IPS DF 6.9 (cell line): ENCODE data around the gene NCOA7.

Source experiments
- DNase-seq: peaks from one replicate; pipeline ENCODE4 v3.0.0-alpha.2; 2013; ENCODE audit warnings: low read depth, low spot score
- H3K27ac ChIP-seq: one replicate; pipeline ENCODE4 v1.5.1; 2013; ENCODE audit warnings: low read length, control low read depth
- H3K27me3 ChIP-seq: 2 replicates; pipeline ENCODE4 v1.6.1; 2013; ENCODE audit warnings: mild to moderate bottlenecking, low read length; ENCODE audit not compliant: control insufficient read depth, insufficient read depth
- H3K36me3 ChIP-seq: 2 replicates; pipeline ENCODE4 v1.6.1; 2013; ENCODE audit warnings: low read length; ENCODE audit not compliant: control insufficient read depth, insufficient read depth
- H3K4me1 ChIP-seq: 2 replicates; pipeline ENCODE4 v1.6.1; 2013; ENCODE audit warnings: low read length; ENCODE audit not compliant: control insufficient read depth, insufficient read depth
- H3K4me3 ChIP-seq: 2 replicates; pipeline ENCODE4 v1.5.1; 2013; ENCODE audit warnings: mild to moderate bottlenecking, low read length
- H3K9me3 ChIP-seq: 2 replicates; pipeline ENCODE4 v1.6.1; 2013; ENCODE audit warnings: low read length, inconsistent platforms; ENCODE audit not compliant: control insufficient read depth, insufficient read depth
- WGBS: extraction: QIAGEN DNeasy Blood & Tissue Kit; methylation state at CpG from one replicate; pipeline ENCODE4 v1.1.7; 2013; ENCODE audit warnings: mixed read lengths, missing lambda C conversion rate; ENCODE audit not compliant: insufficient read length, insufficient coverage; 5-methylcytosine and 5-hydroxymethylcytosine counted together

Gene NCOA7

DNA sequence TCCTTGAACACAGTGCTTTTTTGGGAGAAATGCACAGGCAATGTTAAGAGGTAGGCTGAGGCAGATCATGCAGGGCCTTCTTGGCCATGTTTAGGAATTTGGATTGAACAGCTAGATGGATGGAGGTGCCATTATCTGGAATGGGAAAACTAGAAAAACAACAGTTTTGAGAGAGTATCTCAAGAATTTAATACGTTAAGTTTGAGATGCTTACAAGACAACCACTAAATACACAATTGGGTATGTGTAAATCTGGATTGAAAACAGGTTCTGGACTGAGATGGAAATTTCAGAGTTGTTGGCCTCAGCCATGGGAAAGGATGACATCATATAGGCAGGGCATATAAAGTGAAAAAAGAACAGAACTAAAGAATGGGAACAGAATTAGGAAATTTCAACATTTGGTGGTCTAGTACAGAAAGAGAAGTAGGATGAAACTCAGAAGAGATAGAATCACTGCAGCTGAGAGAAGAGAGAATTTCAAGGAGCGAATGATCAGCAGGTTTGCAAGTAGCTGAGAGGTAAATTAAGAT, 37.1 kb downstream of the NCOA7 start:
- H3K9me3 ChIP-seq, result no peaks in the 10 kb centered on the region
- H3K36me3 ChIP-seq, result no peaks in the 10 kb centered on the region
- DNase-seq, result no peak
- H3K4me3 ChIP-seq, result no peak overlapping the region
- no peaks in the 10 kb centered on the region for H3K27me3 ChIP-seq
- H3K27ac ChIP-seq, result no peak overlapping the region
- WGBS, result no CpG with 5 or more reads among the region's 2 CpGs
- H3K4me1 ChIP-seq, result no peaks in the 10 kb centered on the region

DNA sequence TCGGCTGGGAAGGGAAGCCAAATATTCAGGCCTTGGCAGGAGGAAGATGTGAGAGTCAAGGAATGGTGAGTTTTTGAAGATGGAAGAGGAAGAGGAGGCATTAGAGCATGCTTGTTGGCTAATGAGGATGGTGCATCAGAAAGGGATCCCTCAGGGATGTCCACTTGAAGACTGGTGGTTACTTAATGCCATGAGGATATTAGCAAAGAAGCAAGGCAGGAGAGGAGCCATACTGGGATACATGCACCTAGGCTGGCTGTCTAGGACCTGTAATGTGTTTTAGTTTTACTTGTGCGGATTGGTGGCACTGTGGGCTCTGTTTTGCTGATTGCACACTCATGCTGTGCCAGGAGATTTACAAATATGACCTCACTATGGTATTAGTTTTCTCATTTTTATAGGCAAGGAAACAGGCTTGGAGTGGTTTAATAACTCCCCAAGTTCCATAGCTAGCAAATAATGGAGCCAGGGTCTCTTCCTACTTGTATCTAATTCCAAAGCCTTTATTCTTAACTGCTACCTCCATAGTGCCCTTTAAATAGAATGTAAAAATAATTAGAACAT, 37.8 kb downstream of the NCOA7 start:
- no peak for DNase-seq
- no CpG with 5 or more reads among the region's 2 CpGs for WGBS
- Histone ChIP-seq H3K27ac (no peak overlapping the region), H3K9me3 (no peaks in the 10 kb centered on the region), H3K36me3 (no peaks in the 10 kb centered on the region), H3K27me3 (no peaks in the 10 kb centered on the region), H3K4me1 (no peaks in the 10 kb centered on the region), H3K4me3 (no peak overlapping the region)

DNA sequence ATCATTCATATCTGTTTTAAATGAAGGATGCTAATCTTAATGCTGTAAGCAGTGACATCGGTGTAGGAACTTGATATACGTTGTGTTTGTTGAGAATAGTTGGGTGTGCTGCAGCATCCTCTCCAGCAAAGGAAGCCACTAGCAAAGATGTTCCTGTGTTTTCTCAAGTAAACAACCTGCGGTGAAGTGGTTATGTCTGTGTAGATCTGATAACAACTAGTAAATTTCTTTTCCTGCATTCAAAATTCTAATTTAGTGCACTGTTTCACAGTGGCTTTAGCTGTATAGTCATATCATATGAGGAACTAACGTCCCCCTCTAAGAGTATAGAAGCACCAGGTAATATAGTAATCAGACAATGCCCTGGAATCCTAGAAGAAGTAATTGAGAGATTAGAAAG, 38.7 kb downstream of the NCOA7 start:
- Histone ChIP-seq H3K36me3 (no peaks in the 10 kb centered on the region), H3K27me3 (no peaks in the 10 kb centered on the region), H3K27ac (no peak overlapping the region), H3K4me1 (no peaks in the 10 kb centered on the region), H3K9me3 (no peaks in the 10 kb centered on the region), H3K4me3 (no peak overlapping the region)
- no peak for DNase-seq
- no CpG with 5 or more reads among the region's 4 CpGs for WGBS

GRCh38 chr6:125831659-125832058, 40.9 kb downstream of the NCOA7 start:
- WGBS, result no CpG with 5 or more reads among the region's 5 CpGs

DNA sequence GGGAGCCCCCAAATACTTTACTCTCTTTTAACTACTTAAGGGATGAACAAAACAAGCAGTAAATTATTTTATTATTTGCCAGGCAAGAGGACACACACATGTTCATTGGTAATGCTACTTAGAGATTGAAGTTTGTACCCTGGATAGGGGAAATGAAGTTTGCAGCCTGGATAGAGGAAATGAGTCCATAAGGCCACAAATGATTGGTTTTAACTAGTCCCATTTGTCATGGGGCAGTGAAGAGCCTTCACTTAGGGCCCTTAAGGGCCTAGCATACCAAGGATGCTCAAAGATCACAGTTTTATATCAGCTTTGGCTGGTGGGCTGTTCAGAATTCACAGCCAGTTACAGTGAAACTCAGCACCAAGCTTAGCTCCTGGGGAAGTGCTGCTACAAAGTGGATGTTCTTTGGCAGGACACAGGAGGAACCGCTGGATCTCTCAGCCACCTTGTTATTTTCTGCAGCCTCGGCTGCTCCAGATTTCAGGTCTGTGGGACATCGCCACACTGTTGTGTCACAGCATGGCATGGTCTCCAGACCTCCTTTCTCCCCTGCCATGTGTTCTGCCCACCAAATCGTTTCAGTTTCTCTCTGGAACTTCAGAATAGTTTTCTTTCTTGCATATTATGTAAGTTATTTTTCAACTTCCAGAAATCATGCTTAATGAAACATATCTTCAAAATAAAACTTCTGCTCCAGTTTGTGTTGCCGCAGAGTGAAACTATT, 41.8 kb downstream of the NCOA7 start:
- no peak overlapping the region for H3K4me3 ChIP-seq
- no peak overlapping the region for H3K27ac ChIP-seq
- H3K9me3 ChIP-seq, result no peaks in the 10 kb centered on the region
- no CpG with 5 or more reads among the region's 5 CpGs for WGBS
- DNase-seq, result no peak
- no peaks in the 10 kb centered on the region for H3K36me3 ChIP-seq
- H3K27me3 ChIP-seq, result no peaks in the 10 kb centered on the region
- H3K4me1 ChIP-seq, result no peaks in the 10 kb centered on the region

More at GRCh38 chr6:125831659-125832058, 40.9 kb downstream of the NCOA7 start:
- Histone ChIP-seq H3K27me3 (no peaks in the 10 kb centered on the region), H3K9me3 (no peaks in the 10 kb centered on the region), H3K27ac (no peak overlapping the region), H3K4me1 (no peaks in the 10 kb centered on the region), H3K4me3 (no peak overlapping the region), H3K36me3 (no peaks in the 10 kb centered on the region)
- no peak for DNase-seq

DNA sequence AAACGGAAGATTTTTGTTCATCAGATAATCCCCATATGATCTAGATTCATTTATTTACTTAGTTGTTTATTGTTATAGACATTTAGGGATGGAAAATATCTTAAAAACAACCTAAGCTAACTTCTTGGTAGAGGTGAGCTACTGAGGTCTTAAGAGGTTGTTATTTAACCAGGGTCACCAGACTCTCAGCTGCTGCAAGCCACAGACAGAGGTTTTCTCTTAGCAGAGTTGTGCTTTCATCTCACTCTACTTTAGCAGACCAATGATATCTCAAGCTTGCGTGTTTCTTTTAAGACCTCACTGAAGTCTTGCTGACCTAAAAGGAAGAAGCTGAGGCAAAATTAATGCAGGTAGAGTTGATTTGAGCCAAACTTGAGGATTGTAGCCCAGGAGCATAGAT, 43.6 kb downstream of the NCOA7 start:
- no CpG with 5 or more reads among the region's 2 CpGs for WGBS
- H3K27me3 ChIP-seq, result no peaks in the 10 kb centered on the region
- no peaks in the 10 kb centered on the region for H3K4me1 ChIP-seq
- no peak for DNase-seq
- H3K4me3 ChIP-seq, result no peak overlapping the region
- H3K9me3 ChIP-seq, result no peaks in the 10 kb centered on the region
- H3K27ac ChIP-seq, result no peak overlapping the region
- H3K36me3 ChIP-seq, result no peaks in the 10 kb centered on the region

DNA sequence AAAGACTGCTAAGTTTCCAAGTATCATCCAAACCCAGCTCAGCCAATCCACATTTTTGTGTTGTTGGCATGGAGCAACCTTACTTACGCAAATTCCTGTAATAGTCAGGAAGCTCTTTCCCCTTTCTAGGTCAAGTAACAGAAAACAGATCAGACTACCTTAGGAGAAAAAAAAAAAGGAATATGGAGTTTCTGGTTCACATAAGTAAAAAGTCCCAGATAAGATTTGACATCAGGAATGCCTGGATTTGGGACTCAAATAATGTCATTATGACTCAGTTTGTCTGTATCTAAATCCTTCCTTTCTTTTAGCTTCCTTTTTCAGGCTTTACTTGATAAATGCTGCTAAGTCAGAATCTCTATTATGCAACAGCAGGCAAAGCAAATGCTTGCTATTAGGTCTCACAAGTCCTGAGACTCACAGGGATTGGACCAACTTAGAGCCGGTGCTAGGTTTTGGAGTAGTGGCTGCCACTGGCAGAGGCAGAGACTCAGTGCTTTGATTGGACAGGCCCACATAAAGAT, 44.5 kb downstream of the NCOA7 start:
- no CpG with 5 or more reads among the region's 2 CpGs for WGBS
- Histone ChIP-seq H3K27ac (no peak overlapping the region), H3K4me1 (no peaks in the 10 kb centered on the region), H3K9me3 (no peaks in the 10 kb centered on the region), H3K27me3 (no peaks in the 10 kb centered on the region), H3K36me3 (no peaks in the 10 kb centered on the region), H3K4me3 (no peak overlapping the region)
- no peak for DNase-seq

DNA sequence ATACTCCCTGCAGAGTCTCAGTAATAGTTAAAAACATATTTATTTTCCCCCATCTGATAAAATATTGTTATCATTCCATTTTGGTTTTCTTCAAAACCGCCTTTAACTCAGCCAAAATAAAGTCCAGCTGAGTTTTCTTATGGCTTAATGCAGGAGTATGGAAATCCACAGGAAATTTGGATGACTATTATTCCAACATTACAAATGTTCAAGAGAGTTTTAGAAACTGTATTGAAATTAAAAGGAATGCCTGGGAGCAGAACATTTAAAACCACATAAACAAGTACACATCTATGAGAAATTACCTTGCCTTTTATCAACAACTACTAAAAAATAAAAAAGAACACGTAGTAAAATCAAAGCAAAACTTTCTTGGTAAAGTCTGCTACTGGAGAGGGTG, 45.7 kb downstream of the NCOA7 start:
- no peaks in the 10 kb centered on the region; the same call in 1 of the 2 replicates for H3K4me1 ChIP-seq
- H3K9me3 ChIP-seq, result no peaks in the 10 kb centered on the region
- no peaks in the 10 kb centered on the region for H3K27me3 ChIP-seq
- no CpG with 5 or more reads among the region's 2 CpGs for WGBS
- no peaks in the 10 kb centered on the region for H3K36me3 ChIP-seq
- no peak overlapping the region for H3K27ac ChIP-seq
- no peak overlapping the region for H3K4me3 ChIP-seq
- DNase-seq, result no peak

- Histone ChIP-seq H3K36me3 (no peaks in the 10 kb centered on the region), H3K4me1 (no peaks in the 10 kb centered on the region; the same call in 1 of the 2 replicates), H3K27me3 (no peaks in the 10 kb centered on the region), H3K4me3 (no peak overlapping the region), H3K27ac (no peak overlapping the region), H3K9me3 (no peaks in the 10 kb centered on the region)
- no peak for DNase-seq
- WGBS, result no CpG with 5 or more reads among the region's 7 CpGs
Measured at GRCh38 chr6:125839471-125839870, 48.7 kb downstream of the NCOA7 start.

- Histone ChIP-seq H3K4me1 (no peaks in the 10 kb centered on the region; the same call in 1 of the 2 replicates), H3K9me3 (no peaks in the 10 kb centered on the region), H3K27ac (no peak overlapping the region), H3K4me3 (no peak overlapping the region), H3K27me3 (no peaks in the 10 kb centered on the region), H3K36me3 (no peaks in the 10 kb centered on the region)
- WGBS, result no CpG with 5 or more reads among the region's 1 CpG
- DNase-seq, result no peak
Measured at GRCh38 chr6:125839879-125840278, 49.1 kb downstream of the NCOA7 start.
